Measurements from ENCODE around the gene PSAPL1.

The PSAPL1 gene

GRCh38 chr4:7430368-7430964, 4.3 kb downstream of the PSAPL1 start:
- no peak for DNase-seq

GRCh38 chr4:7429601-7430078, 5.1 kb downstream of the PSAPL1 start:
- no peak for DNase-seq

- no peak for DNase-seq
Observed at GRCh38 chr4:7429069-7429416, 5.7 kb downstream of the PSAPL1 start.

GRCh38 chr4:7428261-7429068, 6.3 kb downstream of the PSAPL1 start:
- DNase-seq = no peak

GRCh38 chr4:7427831-7428260, 6.9 kb downstream of the PSAPL1 start:
- DNase-seq = no peak

GRCh38 chr4:7427361-7427760, 7.4 kb downstream of the PSAPL1 start:
- DNase-seq = no peak

- no peak for DNase-seq
Observed at GRCh38 chr4:7426525-7427171, 8.1 kb downstream of the PSAPL1 start.

GRCh38 chr4:7425591-7426468, 8.9 kb downstream of the PSAPL1 start:
- no peak for DNase-seq

GRCh38 chr4:7425124-7425523, 9.6 kb downstream of the PSAPL1 start:
- no peak for DNase-seq

- no peak for DNase-seq
Observed at GRCh38 chr4:7424553-7425111, 10.1 kb downstream of the PSAPL1 start.

GRCh38 chr4:7423801-7424552, 10.8 kb downstream of the PSAPL1 start:
- no peak for DNase-seq

GRCh38 chr4:7423391-7423790, 11.3 kb downstream of the PSAPL1 start:
- no peak for DNase-seq

GRCh38 chr4:7422898-7423180, 11.9 kb downstream of the PSAPL1 start:
- DNase-seq = no peak

GRCh38 chr4:7422151-7422897, 12.4 kb downstream of the PSAPL1 start:
- DNase-seq = no peak

GRCh38 chr4:7421356-7422150, 13.2 kb downstream of the PSAPL1 start:
- no peak for DNase-seq

- no peak for DNase-seq
Observed at GRCh38 chr4:7420661-7421040, 14.1 kb downstream of the PSAPL1 start.

GRCh38 chr4:7419961-7420660, 14.6 kb downstream of the PSAPL1 start:
- no peak for DNase-seq

- no peak for DNase-seq
Observed at GRCh38 chr4:7418131-7418943, 16.4 kb downstream of the PSAPL1 start.

GRCh38 chr4:7417639-7418038, 17.1 kb downstream of the PSAPL1 start:
- DNase-seq = no peak
